C4-2B (cell line): ENCODE data around the gene BRINP2.

Experiments
- ZFX ChIP-seq: fragments of 450-650 bp; IDR thresholded peaks from 2 replicates; pipeline ENCODE4 v1.6.1; 2017
- TF ChIP-seq, protein P1 (sequence below): fragments of 450-650 bp; conservative IDR thresholded peaks from 2 replicates; pipeline ENCODE4 v1.5.1; 2017; ENCODE audit warnings: mild to moderate bottlenecking

DNA sequence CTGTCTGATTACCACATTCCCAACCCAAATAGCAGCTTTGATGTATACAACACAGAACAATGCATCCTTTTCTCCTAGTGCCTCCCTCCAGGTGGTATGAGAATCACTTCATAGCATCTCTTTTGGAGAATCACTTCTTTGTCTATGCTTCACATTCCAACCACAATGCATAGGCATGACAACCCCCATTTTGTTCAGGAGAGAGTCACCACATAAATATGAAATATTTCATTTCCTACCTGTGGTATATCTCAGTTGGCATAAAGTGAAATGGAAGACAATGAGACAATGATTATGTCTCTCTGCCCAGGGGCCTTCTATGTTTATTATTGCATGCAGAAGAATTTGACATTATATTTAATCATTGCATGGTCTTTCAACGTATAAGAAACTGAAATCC, 112.2 kb downstream of the BRINP2 start:
- TF ChIP-seq, protein P1, sequence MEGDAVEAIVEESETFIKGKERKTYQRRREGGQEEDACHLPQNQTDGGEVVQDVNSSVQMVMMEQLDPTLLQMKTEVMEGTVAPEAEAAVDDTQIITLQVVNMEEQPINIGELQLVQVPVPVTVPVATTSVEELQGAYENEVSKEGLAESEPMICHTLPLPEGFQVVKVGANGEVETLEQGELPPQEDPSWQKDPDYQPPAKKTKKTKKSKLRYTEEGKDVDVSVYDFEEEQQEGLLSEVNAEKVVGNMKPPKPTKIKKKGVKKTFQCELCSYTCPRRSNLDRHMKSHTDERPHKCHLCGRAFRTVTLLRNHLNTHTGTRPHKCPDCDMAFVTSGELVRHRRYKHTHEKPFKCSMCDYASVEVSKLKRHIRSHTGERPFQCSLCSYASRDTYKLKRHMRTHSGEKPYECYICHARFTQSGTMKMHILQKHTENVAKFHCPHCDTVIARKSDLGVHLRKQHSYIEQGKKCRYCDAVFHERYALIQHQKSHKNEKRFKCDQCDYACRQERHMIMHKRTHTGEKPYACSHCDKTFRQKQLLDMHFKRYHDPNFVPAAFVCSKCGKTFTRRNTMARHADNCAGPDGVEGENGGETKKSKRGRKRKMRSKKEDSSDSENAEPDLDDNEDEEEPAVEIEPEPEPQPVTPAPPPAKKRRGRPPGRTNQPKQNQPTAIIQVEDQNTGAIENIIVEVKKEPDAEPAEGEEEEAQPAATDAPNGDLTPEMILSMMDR = no peak
- no peak for TF ChIP-seq ZFX
